8988T (cell line): Measurements from ENCODE around the gene HOXA13.

ENCODE experiments used
- DNase-seq: peaks from one replicate; pipeline ENCODE4 v3.0.0; 2011

The HOXA13 gene

DNA sequence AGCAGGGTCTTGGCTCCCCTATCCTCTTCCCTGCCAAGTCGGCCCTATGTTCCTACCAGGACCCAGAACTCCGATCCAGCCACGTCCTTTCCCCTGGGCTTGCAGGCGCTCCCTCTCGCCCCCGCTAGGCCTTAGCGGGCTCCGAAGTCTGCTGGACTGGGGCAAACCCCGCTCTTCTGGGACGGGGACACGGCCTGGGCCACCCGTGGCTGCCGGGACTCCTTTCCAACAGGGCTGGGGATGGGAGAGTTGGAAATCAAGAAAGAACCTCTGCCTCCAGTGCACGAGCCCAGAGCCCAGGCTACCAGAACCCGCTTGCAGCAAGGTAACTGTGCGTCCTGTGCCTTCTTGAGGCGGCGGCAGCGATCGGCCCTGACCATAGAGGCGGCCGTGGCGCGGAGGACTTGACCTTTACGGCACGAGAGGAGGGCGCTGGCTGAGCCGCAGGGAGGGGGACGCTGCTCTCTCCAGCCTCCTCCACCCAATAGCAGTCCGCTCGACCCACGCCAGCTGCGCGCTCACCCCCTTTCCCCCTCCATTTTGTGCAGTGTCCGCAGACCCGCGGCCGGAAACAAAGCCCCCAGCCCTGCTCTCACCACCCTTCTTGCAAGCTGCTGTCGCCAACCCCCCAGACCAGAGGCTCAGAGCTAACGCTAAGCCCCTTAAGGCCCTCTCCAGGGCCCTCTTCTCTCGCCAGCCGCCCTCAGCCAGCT lies 7.9 kb downstream of the HOXA13 start:
- no peak for DNase-seq

GRCh38 chr7:27191161-27191731 lies 8.6 kb downstream of the HOXA13 start:
- no peak for DNase-seq

DNA sequence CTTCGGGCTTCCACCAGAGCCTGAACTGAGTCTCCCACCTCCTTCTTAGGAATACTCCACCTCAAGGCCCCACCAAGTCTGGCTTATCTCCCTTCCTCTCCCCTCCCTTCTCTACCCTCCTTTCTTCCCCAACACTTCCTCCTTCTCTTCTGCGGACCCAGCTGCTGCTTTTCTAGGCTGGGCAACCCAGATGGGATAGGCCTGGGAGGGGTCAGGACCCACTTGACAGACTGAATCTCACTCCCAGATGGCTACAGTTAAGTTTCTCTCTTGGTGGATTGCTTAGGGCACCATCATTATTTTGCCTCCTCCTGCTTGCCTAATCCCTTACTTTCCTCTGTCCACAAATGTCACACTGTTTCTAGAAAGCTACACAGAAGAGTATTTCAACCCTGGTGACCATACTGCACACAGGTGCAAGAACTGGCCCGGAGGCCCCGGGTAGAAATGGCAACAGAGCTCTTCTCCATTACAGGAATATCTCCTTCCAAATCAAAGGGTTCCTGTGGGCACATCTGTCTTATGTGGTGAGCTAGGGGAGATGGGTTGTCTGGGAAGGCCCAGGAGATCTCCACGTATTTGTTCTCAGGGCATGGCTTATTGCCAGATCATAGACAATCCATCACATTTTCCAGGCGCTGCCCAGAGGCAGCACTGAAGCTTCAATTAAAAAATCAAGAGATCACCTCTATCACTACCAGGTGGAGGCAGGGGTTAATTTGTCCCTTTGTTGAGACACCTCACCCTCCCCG lies 9.7 kb downstream of the HOXA13 start:
- no peak for DNase-seq

DNA sequence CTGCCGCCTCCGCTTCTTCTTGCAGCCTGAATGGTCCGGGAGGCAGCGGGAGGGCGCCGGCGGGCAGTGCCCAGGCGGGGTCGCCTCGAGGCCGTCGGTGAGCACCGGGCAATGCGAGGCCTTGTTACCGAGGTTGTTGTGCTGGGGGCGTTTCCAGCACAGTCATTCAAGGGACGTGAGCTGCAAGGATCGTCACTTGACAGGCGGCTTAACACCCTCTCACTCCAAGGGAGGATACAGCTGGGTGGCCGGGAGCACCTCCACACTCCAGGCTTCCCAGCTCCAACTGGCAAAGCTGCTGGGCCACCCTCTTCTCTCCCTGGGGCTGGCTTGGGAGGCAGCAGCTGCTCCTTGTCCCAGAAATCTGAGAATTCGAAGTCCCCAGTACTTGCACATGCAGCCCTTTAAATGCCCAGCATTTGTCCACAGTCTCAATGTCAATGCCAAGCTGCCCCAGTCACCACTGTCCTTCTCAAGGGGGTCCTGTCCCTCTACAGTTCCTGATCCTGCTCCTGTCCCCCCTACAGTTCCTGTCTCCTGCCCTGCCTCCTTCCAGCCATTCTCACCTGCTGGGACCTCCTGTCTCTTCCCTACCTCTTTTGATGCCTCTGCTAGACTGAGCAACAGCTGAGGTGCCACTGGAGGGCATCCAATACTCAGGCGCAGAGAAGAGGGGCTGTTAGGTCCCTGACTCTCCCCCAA lies 10.4 kb downstream of the HOXA13 start:
- no peak for DNase-seq

DNA sequence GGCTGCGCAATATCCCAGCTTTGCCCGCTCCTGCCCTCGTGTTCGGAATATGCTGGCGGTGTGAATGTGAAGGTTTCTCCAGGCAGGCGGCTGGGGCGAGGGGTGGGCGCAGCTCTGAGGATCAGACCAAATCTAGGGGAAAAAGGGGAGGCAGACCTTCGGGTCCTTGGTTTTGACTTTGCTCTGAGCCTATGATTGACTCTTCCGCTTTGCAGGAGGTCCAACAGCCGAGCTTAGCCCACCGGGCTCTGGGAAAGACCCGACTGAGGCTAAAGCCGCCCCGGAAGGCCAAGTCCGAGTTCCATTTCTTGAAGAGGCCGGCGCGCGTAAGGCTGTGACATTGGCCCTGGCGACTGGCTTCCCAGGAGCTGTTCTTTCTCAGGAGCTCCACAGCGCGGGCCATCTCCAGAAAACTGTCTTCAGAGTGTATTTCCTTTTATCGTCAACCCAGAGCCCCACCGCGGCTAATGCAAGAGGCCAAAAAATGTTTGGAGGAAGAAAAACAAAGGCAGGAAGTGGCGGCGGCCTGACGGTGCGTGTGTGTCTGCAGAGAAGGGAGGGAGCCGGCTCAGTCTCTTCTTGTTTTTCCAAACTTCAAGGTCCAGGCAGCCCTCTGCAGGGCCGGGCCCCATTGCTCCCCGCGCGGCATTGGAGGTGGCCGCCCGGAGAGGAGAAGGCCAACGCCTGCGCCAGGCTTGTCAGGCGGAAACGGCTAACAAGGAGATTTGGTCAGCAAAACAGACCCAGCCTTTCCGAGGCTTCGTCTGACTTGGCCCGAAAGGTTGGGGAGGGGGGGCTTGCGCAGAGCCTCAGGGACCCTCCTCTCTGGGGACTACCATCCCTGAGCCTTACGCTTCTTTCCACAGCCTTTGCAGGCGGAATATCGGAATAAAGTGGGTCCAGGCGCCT lies 11.3 kb downstream of the HOXA13 start:
- no peak for DNase-seq

DNA sequence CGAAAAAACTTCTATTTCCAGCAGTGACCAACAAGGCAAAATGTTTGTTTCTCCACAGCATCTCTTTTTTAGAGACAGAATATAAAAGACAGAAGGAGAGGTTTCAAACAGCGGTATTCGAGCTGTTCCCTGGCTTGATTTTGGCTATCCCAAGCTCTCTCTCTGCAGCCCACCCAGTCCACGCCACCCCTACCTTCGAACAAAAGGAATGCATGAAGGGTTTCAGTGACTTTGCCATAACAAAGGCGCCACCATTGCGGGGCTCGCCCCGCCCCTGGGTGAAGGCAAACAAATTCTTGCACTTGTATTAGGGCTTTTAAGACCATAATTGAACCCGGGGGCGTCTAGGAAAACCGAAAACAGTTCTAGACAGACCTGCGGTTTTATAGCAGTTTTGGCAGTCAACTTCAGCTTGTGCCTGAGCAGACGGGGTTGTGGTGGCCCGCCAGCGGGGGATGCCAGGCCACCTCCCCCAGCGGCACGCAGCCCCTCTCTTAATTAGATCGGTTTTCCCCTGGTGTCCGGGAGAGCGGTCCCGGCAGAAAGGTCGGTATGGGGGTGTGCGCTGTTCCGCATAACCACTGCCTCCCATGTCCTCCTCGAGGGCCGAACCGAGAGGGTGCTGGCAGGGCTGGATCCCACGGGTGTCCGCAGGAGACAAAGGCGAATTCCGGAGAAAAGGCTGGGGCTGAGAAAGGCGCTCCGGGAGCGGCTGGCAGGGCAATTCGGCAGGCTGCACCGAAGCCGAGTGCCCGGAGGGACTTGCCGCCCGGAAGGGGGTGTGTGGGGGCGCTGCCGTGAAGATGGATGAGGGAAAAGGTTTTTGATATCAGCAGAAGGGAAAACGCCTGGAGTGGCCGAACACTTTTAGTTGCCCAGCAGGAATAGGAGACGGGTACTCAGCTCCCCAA lies 12.2 kb downstream of the HOXA13 start:
- DNase-seq, result no peak

DNA sequence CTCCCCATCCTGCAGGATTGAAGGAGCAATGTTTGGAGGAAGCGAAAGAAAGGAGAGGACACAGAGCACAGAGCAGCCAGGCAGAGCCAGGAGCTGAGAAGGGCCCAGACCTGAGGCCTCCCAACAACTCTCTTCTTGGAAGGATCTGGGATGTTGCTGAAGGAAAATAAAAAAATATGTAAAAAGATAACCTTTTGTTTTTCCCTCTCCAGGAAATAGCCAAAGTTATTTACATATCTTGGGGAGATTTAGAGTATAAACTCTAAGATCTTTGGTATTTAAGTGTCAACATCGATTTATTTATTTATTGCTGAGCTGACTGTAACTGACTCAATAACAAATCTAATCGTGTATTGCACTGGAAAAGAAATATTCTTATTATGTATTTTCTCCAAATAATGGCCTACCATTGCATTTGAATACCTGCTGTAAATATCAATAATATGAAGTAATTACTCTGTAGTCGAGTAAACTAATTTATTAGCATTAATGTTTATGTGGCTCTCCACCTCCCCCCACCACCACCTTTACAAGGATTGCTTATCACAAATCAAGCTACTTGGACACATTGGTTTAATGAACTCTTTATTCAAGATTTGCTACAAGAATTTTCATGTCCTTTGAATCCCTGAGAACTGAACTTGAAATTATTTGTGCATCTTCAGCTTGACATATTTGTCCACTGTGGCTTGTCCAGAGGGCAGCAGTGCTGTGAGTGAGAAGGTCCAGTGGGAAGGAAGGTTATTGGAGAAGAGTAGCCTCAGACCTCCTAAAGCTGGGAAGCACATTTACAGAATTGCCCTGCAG lies 13.0 kb downstream of the HOXA13 start:
- DNase-seq, result no peak

- no peak for DNase-seq
Measured at GRCh38 chr7:27185854-27186667, 13.8 kb downstream of the HOXA13 start.

DNA sequence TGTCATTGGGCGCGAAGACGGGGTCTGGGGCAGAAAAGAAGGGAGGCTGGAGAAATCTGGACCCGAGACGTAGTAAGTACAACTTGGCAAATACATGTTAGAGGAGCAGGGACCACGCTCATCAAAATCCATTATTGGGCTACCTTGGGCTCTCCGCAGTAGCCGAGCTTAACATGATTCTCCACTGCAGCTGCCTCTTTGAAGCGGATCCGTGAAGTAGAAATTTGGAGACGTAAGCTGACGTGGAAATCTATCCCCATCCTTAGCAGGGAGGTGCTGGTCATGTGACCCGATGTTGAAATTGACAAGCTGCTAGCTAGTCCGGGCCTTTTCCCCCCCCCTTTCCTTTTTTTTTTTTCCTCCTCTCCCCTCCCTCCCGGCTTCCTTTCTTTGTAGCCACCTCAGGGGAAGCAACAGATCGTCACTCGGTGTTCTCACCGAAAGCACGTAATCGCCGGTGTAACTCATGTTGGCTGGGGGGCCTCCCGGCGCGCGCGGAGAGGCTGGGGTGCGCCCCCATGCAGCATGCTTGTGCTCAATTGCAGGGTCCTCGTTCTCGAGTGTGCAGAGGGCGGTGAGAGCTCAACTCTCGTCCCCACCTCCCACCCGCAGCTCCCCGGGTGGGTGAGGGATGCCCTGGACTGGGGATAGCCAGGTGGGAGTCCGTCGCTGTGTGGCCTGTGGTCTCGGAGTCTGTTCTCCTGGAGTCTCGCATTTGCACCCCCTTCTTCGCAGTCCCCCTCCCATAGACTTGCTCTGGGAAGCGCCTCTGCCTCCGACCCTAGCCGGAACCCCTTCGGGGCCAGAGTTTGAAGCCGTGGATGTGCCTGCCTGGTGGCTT lies 14.7 kb downstream of the HOXA13 start, which contains the start of gene HOXA11:
Gene HOXA11, minus strand, starts transcription at position 220 of the 841 bp plus-strand sequence. Its CDS starts 88 bp downstream, at position 132.
- no peak for DNase-seq

DNA sequence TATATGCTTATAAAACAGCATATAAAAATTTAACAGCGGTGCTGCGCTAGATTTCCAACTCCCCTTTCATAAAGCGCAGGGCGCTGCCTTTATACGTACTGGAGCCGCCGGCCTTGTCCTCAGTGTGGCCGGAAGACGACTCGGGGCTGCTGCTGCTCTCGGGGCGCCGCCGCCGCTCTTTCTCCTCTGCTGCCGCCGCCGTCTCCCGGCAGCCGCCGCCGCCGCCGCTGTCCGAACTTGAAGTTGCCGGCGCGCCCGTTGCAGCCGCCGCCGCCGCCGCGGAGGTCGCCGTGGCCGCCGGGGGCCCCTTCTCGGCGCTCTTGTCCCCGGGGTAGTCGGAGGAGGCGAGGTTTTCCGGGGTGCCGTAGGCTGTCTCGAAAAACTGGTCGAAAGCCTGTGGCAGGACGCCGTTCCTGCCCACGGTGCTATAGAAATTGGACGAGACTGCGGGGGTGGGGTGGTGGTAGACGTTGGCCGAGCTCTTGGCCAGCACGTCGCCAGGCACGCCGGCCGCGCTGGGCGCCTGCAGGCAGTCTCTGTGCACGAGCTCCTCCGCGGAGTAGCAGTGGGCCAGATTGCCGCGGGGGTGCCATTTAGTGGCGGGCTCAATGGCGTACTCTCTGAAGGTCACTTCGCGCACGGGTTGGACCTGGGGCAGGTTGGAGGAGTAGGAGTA lies 15.4 kb downstream of the HOXA13 start:
- no peak for DNase-seq

GRCh38 chr7:27183682-27184336 lies 16.1 kb downstream of the HOXA13 start:
- no peak for DNase-seq

DNA sequence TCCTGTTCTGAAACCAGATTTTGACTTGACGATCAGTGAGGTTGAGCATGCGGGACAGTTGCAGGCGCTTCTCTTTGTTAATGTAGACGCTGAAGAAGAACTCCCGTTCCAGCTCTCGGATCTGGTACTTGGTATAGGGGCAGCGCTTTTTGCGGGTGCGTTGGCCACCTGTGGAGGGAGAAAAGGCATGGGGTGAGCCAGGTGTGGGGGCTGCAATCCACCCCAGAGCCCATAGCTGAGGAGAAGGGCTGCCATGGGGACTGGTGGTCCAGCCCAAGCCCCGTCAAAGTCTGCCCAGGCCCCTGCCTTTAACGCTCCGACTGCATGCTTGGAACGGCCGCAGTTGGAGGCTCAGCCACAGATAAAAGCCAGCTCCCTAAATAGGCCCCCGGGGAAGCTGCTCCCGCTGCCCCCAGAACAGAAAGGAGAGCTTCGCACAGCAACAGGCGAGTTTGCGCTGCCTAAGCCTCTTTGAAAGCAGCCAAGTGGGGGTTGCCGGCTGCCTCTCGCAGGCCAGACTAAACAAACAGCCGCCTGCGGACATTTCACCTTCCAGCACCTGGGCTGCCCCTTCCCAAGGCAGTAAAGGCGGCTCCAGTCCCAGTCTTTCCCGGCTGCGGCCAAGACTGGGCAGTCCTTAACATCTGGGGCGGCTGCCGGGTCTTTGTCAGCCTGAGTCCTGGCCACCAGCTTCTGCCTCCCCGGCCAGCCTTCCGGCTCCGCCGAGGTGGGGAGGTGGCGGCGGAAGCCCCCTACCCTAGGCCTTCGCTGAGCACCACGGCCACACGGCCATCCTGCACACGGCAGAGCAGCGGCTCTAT lies 16.8 kb downstream of the HOXA13 start:
- no peak for DNase-seq

DNA sequence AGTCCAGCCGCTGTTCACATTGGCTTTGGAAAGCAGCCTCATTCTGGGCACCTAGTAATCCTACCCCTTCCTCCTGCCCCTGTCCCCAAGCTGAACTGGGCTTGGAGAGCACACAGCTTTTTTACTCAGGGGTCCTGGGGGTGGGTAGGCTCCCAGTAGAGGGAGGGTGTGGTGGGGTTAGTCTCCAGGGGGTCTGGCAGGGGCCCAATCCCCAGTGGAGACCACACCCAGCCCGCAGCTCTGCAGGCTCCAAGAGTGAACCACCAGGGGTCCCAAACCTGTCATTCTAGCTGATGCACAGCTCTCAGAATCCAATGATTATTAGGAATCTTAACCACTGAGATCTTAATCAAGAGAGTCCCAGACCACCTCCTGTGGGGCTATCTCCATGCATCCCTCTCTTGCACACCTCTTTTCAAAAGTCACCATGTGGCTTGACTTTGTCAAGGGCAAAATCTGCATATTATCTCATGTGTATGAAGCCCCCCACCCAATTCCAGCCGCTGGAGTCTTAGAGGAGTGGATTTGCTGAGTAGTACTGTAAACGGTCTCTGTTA lies 17.5 kb downstream of the HOXA13 start:
- DNase-seq, result no peak

DNA sequence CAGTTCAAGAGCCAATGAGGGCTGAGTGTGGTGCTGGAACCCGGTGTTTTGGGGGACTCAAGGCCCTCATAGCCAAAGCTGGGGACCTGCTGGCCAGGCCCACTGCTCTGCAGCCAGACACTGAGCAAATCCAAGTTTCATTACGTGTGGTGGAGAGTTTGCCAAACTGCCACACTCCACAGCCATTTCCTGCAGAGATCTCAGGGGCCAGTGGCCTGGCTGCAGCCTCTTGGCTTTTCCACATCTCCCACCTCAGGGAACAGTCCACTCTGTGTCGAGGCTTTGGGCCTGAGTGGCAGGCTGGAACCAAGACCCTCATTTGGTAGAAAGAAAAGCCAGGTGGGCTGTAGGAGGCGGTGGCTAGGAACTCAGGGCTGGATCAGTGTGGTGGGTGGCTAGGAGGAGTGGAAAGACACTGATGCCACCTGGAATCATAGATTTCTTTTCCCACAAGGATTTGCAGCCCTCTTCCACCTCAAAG lies 18.1 kb downstream of the HOXA13 start:
- no peak for DNase-seq
